HG03135 (cell line): ENCODE results near the gene PTPRM.
"Not testable (repeated sequence)": the region's sequence is repeated elsewhere in the genome, so short reads cannot be mapped to it uniquely, and the experiment has no call there.

Source experiments
- ATAC-seq: cut with Tn5 transposase; IDR thresholded peaks from one replicate; pipeline ENCODE4 v1.9.1; 2021; ENCODE audit warnings: mild to moderate bottlenecking, moderate library complexity; ENCODE audit not compliant: unreplicated experiment

PTPRM gene

DNA sequence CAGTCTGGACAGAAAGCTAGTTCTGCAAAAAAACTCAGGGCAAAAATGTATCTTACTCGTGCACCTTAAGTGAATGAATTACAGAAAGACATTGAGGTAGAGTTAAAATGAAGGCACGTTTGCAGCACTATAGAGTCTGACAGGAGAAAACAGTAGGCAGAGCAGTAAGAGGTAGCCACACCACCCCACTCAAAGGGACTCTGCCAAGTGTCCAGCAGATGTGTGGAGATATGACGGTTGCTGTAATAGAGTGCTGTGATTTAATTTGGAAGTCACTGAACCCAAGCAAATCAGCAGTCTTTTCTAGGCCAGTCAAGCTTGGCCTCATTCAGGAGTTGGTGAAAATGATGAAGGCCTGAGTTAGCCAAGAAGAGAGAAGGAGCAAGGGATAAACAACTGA is 464.4 kb downstream of the PTPRM start:
- ATAC-seq = no peak

DNA sequence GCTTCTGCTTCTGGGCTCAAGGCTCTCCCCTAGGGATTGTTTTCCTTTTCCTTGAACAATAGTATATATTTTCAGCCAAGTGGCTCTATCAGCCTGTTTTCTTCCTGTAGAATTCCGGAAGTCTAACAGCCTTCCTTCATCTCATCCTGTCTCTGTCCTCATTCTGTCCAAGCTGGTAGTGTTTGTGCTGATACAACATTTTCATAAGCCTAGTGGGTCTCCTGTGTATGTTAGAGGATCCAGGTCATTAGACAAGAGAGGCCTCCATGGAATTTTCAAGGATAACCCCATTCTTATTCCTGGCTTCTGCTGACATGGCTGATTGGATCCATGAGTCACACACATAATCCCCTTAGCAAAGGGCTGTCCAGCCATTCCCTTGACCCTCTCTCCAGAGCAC is 467.6 kb downstream of the PTPRM start:
- ATAC-seq = no peak

DNA sequence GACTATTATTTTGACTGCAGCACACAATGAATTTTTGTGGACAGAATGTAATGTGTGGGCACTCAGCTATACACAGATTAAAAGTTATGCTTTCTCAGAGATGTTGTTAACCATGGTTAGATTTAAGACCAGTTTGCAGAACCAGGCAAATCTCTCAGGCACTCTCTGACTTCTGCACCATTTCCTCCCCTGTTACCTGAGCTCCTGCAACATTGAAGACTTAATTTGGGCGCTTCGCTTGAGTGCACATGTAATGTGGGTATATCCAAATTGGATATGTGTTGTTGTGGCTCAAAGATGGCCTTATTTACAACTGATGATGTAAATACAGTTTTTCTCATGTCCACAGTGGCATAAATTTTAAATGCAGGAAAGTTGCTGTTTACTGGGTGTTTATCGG is 469.4 kb downstream of the PTPRM start:
- ATAC-seq = no peak

DNA sequence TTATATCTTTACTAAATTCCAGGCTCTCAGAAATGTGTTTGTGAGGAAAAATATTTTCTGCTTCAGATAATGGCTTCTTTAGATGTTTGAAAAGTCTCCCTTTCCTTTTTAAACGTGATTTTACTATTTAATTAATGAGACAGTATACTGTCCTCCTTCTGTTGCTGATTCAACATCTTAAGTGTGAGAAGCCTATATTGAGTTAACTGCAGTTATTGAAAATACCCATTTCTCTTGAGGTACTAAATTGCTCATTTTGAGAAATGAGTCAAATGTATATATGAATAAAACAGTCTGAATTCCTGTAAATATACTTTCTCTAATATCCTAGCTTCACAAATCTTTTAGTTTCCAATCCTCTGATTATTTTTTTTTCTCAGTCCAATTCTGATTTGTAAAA is 470.2 kb downstream of the PTPRM start:
- no peak for ATAC-seq

DNA sequence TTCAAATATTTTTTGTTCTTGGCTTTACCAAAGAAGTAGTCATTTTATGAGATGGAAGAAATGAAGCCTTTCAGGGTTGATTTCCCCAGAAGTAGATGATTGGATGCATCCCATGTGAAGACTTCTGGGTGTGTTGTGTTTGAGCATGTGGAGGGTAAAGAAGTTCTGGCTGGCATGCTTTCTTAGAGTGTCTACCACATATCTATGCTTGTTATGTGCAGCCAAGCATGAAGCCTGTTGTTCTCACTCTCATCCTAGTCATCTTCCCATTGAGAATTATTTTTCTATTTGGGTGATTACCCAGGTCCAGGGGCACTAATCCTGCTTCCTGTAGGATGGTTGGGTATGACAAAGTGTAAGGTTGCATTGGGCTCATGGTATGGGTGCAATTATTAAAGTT is 472.9 kb downstream of the PTPRM start:
- ATAC-seq = no peak

DNA sequence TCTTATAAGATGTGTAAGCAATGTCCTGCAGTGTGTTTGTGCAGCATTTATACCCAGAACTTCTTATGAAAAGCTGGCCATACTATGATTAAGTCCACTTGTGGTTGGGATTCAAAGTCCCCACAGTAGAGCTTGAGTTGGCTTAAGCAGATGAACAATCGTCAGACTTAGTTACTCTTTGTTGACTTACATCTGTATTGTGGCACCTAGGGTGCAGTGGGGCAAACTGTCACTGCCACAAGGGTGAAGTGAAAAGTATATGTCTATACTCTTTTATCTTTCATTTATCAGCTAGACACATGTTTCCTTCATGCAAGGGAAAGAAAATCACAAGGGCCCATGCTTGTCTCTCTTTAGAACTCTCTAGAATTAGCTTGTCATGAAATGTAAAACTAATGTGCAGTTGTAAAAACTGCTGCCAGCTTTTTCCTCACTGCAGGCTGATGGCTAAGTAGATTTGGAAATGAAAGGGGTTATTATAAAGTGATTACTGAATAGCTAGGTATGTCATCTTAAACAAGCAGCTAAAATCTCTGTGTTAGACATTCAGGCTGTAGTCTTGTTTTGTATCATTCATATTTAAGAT is 474.5 kb downstream of the PTPRM start:
- no peak for ATAC-seq

DNA sequence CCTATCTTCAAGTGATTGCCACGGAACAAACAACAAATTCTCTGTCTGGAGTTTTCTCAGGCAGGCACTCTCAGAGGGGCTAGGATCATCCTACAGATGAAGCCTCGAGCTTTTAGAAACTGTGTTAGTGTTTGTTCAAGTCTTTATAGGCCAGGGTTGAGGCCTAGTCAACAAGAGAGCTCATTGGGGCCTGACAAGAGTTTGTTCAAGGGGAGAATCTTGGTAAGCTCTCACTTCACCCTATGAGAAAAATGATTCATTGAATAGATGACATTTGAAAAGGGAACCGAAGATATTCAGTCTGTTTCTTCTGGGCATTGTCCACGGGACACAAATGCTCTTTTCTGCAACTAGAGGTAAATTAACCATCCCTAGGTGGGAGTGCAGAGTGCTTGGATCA is 476.9 kb downstream of the PTPRM start:
- ATAC-seq = no peak

DNA sequence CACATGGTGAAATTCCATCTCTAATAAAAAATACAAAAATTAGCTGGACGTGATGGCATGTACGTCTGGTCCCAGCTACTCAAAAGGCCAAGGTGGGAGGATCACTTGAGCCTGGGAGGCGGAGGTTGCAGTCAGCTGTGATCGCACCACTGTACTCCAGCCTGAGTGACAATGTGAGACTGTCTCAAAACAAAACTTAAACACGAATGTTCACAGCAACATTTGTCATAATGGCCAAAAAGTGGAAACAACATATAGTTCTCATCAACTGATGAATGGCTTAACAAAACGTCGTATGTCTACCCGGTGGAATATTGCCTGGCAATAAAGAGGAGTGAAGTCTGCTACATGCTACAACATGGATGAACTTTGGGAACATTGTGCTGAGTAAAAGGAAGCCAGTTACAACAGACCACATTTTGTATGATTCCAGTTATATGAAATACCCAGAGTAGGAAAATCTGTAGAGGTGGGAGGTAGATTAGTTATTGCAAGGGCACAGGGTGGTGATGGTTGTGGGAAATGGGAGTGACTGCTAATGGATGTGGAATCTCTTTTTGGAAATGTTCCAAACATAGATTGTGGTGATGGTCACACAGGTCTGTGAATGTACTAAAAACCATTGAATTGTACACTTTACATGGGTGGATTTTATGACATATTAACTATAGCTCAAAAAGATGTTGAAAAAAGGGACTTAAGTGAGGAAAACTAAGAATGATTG is 478.2 kb downstream of the PTPRM start:
- ATAC-seq = no peak

DNA sequence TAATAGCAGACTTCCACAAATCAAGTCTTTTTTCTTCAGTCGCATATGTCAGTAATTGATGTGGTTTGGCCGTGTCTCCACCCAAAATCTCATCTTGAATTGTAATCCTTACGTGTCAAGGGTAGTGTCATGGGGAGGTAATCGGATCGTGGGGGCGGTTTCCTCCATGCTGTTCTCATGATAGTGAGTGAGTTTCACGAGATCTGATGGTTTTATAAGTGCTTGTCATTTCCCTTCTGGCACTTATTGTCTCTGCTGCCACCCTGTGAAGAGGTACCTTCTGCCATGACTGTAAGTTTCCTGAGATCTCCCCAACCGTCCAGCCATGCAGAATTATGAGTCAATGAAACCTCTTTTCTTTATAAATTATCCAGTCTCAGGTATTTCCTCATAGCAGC is 478.8 kb downstream of the PTPRM start:
- ATAC-seq = no peak

DNA sequence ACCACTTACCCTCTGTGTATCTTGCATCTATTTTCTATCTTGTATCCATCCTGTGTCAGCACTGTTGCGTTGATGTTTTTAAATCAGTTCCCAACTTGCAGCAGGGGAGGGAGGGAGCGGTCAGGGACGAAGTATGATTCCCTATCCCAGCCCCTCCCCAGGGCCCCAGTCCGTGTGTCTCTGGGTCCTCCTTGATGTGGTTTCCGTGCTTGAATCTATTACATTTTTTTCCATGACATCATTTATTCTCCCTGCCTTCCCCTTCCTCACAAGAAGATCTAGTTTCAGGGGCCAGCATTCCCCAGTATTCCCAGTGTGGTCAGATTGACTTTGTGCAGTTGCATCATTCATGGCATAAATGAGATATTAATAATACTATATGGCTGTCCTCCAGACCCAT is 479.3 kb downstream of the PTPRM start:
- ATAC-seq = no peak

DNA sequence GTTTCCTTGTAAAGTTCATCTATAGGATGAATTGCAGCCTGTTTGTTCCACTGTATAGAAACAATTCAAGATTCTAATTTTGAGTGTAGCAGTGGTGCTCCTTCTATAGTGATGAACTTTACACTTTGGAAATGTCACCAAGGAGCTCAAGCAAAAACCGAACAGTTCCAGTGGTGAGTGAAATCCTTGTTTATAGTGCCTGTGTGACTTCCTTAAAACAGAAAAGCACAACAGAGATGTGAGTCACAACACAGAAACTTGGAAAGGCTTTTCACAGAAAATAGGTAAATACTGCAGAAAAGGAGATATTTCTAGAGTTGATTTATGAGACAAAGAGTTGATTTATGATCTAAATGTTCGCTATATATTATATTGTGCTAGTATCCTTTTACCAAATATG is 482.0 kb downstream of the PTPRM start:
- no peak for ATAC-seq

DNA sequence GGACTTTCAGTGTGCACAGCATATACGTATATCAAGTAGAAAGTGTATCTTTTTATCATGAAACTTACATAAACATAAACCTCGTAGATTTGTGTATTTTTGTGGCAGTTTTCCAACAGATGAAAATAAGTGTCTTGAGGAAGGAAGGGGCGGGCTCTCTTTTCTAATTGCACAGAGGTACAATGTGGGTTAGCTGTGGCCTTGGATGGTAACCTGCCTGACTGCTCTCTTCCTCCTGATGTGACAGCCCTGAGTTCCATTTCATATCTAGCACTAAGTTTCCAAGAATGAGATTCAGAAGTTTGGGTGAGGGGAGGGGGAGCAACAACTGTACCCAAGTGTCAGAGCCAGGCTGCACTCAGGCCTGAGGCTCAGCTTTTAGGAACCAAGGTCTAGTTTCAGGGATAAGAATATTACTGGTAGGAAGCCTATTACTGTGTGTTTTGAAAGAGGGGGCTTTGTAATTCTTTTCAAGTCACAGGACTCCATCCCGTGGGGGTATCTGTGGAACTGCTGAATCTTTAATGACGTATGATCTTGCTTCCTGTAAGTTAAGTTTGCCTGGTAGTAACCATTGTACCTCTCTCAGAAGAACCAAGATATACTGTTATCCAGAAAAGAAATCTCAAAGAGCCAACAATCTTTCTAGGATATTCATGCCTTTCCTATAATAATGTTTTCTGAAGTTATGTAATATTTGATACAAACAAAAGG is 483.7 kb downstream of the PTPRM start:
- no peak for ATAC-seq

DNA sequence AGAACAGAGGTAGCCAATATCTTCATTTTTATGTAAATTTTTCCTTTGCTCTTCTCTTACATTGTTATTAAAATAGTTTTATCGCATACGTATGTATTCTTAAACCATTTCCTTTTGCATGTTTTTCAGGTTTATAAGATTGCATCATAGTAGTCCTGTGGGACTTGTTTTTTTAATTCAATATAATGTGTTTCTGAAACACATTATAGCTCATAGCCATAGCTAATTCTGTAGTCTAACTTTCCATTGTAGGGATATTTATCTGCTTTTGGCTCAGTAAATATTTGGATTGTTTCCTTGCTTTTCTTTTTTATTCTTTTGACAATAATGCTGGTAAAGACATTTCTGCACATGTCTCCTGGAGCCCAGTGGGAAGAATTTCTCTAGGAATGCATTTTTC is 484.3 kb downstream of the PTPRM start:
- no peak for ATAC-seq

DNA sequence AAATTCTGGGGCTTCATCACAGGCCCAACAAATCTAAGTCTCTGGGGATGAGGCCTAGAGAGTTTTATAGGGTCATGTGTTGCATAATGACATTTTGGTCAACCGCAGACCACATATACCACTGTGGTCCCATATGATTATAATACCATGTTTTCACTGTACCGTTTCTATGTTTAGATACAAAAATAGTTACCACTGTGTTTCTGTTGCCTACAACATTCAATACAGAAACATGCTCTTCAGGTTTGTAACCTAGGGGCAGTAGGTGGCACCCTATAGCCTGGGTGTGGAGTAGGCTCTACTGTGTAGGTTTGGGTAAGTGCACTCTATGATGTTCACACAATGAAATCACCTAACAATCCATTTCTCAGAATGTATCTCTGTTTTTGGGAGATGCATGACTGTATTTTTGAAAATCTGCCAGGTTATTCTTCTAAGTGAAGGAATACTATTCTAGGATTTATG is 485.2 kb downstream of the PTPRM start:
- ATAC-seq = peak; percentile 63

DNA sequence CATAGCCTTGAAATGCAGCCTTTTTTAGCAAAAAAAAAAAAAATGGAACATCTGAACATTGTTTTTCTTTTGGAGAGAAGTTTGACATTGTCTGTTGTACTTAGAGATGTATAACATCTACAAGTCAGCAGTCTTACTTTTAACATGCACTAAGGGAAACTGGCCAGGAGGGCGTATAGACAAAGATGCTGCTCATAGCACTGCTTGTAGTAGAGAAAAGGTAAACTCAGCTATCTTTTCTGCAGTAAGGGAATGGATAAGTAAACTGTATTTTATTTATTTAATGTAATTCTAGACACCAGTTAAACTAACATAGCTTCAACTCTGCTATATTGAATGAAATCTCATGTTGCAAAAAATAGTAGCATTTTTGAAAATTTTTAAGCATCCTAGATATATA is 489.6 kb downstream of the PTPRM start:
- ATAC-seq = no peak

DNA sequence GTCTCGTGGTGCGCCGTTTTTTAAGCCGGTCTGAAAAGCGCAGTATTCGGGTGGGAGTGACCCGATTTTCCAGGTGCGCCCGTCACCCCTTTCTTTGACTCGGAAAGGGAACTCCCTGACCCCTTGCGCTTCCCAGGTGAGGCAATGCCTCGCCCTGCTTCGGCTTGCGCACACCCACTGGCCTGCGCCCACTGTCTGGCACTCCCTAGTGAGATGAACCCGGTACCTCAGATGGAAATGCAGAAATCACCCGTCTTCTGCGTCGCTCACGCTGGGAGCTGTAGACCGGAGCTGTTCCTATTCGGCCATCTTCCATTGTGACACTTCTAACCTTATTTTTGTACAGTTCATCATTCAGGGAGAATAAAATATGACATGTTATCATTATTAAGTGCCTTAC is 496.0 kb downstream of the PTPRM start:
- not testable (repeated sequence) for ATAC-seq

DNA sequence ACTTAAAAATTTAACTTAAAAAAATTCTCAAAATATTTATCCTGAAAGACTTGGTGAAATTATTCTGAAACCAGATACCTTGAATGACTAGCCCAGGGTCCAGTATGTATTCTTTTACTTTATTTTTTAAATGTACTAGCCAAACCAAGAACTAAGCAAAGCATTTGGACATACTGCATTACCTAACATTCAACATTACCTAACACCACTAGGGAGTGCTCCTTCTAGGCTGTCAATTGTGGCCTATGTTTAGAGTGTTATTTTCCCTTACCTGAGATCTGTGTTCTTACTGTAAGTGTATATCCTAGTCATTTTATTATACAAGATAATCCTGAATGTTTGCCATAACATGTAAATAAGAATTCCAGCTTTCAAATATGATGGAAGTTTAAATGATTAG is 496.6 kb downstream of the PTPRM start:
- no peak for ATAC-seq

DNA sequence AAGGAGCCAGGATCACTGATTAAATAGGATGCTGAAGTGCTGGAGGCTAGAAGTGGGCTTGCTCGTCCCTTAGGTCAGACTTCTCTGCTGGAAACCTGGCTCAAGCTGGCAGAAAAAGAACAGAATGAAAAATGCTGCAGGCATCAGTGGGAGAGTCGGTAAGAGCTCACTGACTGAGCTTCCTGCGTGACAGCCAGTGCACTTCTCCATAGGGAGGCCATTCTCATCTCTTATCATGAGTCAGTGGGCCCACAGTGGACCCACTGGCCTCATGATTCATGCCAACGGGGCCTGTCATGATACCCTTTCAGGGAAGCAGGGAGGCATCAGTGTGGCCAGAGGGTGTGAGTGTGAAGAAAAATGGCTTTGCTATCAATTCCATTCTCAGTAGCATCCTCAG is 498.2 kb downstream of the PTPRM start:
- no peak for ATAC-seq

DNA sequence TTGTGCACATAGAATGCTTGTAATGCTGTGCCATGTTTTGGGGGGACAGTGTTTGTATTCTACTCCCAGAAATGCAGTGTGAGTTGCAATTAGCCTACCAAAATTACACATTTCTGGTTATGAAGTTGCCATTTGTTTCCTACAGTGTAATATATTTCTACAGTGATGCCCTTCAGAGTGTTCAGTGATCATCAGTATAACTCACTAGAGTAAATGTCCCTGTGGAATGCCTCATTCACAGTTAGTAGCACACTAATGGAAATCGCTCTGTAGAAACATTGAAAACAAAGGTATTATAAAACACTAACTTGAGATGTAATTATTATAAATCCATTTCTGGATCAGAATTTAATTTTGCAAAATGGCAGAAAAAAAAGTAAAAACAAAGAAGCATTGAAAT is 498.7 kb downstream of the PTPRM start:
- no peak for ATAC-seq

DNA sequence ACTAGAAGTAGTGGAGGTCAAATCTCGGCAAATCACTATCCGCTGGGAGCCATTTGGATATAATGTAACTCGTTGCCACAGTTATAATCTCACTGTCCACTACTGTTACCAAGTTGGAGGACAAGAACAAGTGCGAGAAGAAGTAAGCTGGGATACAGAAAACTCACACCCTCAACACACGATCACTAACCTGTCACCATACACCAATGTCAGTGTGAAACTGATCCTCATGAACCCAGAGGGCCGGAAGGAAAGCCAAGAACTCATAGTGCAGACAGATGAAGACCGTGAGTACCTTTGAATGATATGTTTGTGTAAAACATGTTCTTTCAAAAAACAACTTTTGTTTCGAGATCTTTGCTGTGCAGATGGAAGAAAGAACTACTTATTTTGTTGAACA is 502.6 kb downstream of the PTPRM start:
- ATAC-seq = no peak

DNA sequence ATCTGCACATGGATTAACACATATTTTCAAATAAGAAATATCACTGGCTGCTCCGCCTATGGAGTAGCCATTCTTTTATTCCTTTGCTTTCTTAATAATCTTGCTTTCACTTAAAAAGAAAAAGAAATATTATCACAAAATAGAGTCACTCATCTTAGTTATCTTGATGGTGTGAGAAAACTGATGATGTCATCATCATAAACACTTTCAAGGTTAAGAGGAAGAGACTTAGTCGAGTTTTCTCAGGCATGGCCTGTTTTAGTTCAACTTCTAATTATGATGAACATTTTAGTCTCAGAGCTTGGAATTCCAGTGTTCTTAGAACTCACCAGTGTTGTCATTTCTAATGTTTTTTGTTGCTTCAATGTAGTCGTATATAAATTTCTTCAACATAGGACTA is 506.1 kb downstream of the PTPRM start:
- no peak for ATAC-seq

DNA sequence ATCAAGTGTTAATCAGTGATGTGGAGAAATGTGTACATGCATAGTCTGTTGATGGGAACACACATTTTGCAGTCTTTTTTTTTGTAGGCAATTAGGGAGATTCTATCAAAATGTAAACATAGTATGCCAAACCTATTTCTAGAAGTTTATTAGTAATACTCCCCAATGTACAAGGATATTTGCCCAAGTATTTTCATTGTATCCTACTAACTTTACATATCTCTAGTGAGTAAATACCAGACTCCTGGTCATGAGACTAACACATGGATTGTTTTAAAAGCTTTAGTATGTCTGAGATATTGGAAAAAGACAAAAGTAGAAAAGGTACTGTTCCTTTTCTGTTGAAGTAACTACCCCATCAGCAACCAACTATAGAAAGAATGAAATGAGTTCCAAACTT is 513.0 kb downstream of the PTPRM start:
- ATAC-seq = no peak
